ENCODE measurements around the gene RBM19. TPM values are rescaled to one million over a fixed set of nuclear protein-coding genes. Genes with fewer than 3 reads are reported as not detected.

Gene RBM19
- total RNA-seq, 1 experiment from 2014 or later: 61.7 TPM

- DNase-seq (no peak), ATAC-seq (no peak)
- ChIA-PET CTCF (no interaction called here), POLR2A (ENCODE audit: unreplicated experiment) (no interaction called here)
- H3K4me3 ChIP-seq (ENCODE audit: low read length): no peak overlapping the region
- H3K27me3 ChIP-seq (ENCODE audit: low read length): peaks cover 88% of the 10 kb centered on the region
- H3K36me3 ChIP-seq (ENCODE audit: low read depth, low read length): no peaks in the 10 kb centered on the region
- H3K79me2 ChIP-seq (ENCODE audit: low read length): no peaks in the 10 kb centered on the region
- BruUV-seq (replicated peaks): no TSS peak
- no peak overlapping the region for H3K9ac ChIP-seq (ENCODE audit: low read length)
- no peaks in the 10 kb centered on the region for H4K20me1 ChIP-seq (ENCODE audit: low read length)
- H2AFZ ChIP-seq (ENCODE audit: low read length): no peak overlapping the region
- TF ChIP-seq EZH2phosphoT487 (IDR thresholded peaks at IDR 0.05; ENCODE audit: borderline replicate concordance, low read length) (no peak), EZH2 (IDR thresholded peaks at IDR 0.05; ENCODE audit: low read length, unreplicated experiment) (no peak), CTCF (conservative IDR thresholded peaks at IDR 0.05; ENCODE audit: low read depth, low read length) (no peak)
- H3K9me2 ChIP-seq (replicated peaks; ENCODE audit: low read length): no peaks in the 10 kb centered on the region
- H3F3A ChIP-seq (ENCODE audit: low read length, unreplicated experiment): no peaks in the 10 kb centered on the region
- no peak overlapping the region for H3K4me2 ChIP-seq (ENCODE audit: low read length)
- no peaks in the 10 kb centered on the region for H3K4me1 ChIP-seq (ENCODE audit: insufficient read depth, low read length)
- intact Hi-C loops (cut with micrococcal nuclease): loop anchor here (10.0 kb wide), 2 partner anchors 1766 to 1926 kb away; no protein-coding TSS in a partner anchor
- no peaks in the 10 kb centered on the region for H3K9me3 ChIP-seq (ENCODE audit: low read length)
- no peak overlapping the region for H3K27ac ChIP-seq (ENCODE audit: low read length)
Observed at GRCh38 chr12:113988976-113989375, 22.9 kb upstream of the RBM19 start.

GRCh38 chr12:113988064-113988451 is 21.9 kb upstream of the RBM19 start:
- BruUV-seq (replicated peaks): no TSS peak
- CTCF ChIA-PET: no interaction called here
- Histone ChIP-seq H3K9ac (ENCODE audit: low read length) (no peak overlapping the region), H2AFZ (ENCODE audit: low read length) (no peak overlapping the region), H3K36me3 (ENCODE audit: low read depth, low read length) (no peaks in the 10 kb centered on the region), H3F3A (ENCODE audit: low read length, unreplicated experiment) (no peaks in the 10 kb centered on the region), H3K27ac (ENCODE audit: low read length) (no peak overlapping the region), H3K4me3 (ENCODE audit: low read length) (no peak overlapping the region), H3K9me2 (replicated peaks; ENCODE audit: low read length) (no peaks in the 10 kb centered on the region), H3K27me3 (ENCODE audit: low read length) (peaks cover 81% of the 10 kb centered on the region), H3K4me2 (ENCODE audit: low read length) (no peak overlapping the region), H3K9me3 (ENCODE audit: low read length) (no peaks in the 10 kb centered on the region), H4K20me1 (ENCODE audit: low read length) (no peaks in the 10 kb centered on the region), H3K79me2 (ENCODE audit: low read length) (no peaks in the 10 kb centered on the region), H3K4me1 (ENCODE audit: insufficient read depth, low read length) (no peaks in the 10 kb centered on the region)
- POLR2A ChIA-PET (ENCODE audit: unreplicated experiment): no interaction called here
- TF ChIP-seq CTCF (conservative IDR thresholded peaks at IDR 0.05; ENCODE audit: low read depth, low read length) (no peak), EZH2 (IDR thresholded peaks at IDR 0.05; ENCODE audit: low read length, unreplicated experiment) (no peak), EZH2phosphoT487 (IDR thresholded peaks at IDR 0.05; ENCODE audit: borderline replicate concordance, low read length) (no peak)
- intact Hi-C loops (cut with micrococcal nuclease): loop anchor here (10.0 kb wide), 2 partner anchors 1767 to 1927 kb away; no protein-coding TSS in a partner anchor
- DNase-seq (no peak), ATAC-seq (no peak)

- DNase-seq: no peak
- H3K79me2 ChIP-seq (ENCODE audit: low read length): no peaks in the 10 kb centered on the region
Observed at GRCh38 chr12:113987261-113988063, 21.3 kb upstream of the RBM19 start.

More at GRCh38 chr12:113987261-113988063, 21.3 kb upstream of the RBM19 start:
- no peaks in the 10 kb centered on the region for H4K20me1 ChIP-seq (ENCODE audit: low read length)
- no peak for ATAC-seq
- H3K27me3 ChIP-seq (ENCODE audit: low read length): peaks cover 76% of the 10 kb centered on the region
- BruUV-seq (replicated peaks): no TSS peak
- no peaks in the 10 kb centered on the region for H3K36me3 ChIP-seq (ENCODE audit: low read depth, low read length)
- H3K27ac ChIP-seq (ENCODE audit: low read length): no peak overlapping the region
- H3K9me3 ChIP-seq (ENCODE audit: low read length): no peaks in the 10 kb centered on the region
- no peak overlapping the region for H3K4me2 ChIP-seq (ENCODE audit: low read length)
- intact Hi-C loops (cut with micrococcal nuclease): loop anchor here (10.0 kb wide), 2 partner anchors 1767 to 1927 kb away; no protein-coding TSS in a partner anchor
- H3K9ac ChIP-seq (ENCODE audit: low read length): no peak overlapping the region
- POLR2A ChIA-PET (ENCODE audit: unreplicated experiment): no interaction called here
- TF ChIP-seq CTCF (conservative IDR thresholded peaks at IDR 0.05; ENCODE audit: low read depth, low read length): no peak
- no peak for TF ChIP-seq EZH2phosphoT487 (IDR thresholded peaks at IDR 0.05; ENCODE audit: borderline replicate concordance, low read length)
- no peak for TF ChIP-seq EZH2 (IDR thresholded peaks at IDR 0.05; ENCODE audit: low read length, unreplicated experiment)
- no peaks in the 10 kb centered on the region for H3K9me2 ChIP-seq (replicated peaks; ENCODE audit: low read length)
- no peak overlapping the region for H2AFZ ChIP-seq (ENCODE audit: low read length)
- H3F3A ChIP-seq (ENCODE audit: low read length, unreplicated experiment): no peaks in the 10 kb centered on the region
- no peak overlapping the region for H3K4me3 ChIP-seq (ENCODE audit: low read length)
- CTCF ChIA-PET: no interaction called here
- H3K4me1 ChIP-seq (ENCODE audit: insufficient read depth, low read length): no peaks in the 10 kb centered on the region

Data from PC-3 (cell line).